DMS 273 (cell line): Measurements from ENCODE around the gene LAMA3.

ENCODE experiments used
- DNase-seq: peaks from one replicate; lab custom pipeline; 2025; ENCODE audit not compliant: unreplicated experiment; lab: John Stamatoyannopoulos, UW

Gene LAMA3

GRCh38 chr18:23964282-23965238 lies 275.3 kb downstream of the LAMA3 start:
- peak; percentile 61 for DNase-seq

- peak; percentile 28 for DNase-seq
Measured at GRCh38 chr18:23966909-23967308, 277.7 kb downstream of the LAMA3 start.

GRCh38 chr18:23967321-23968089 lies 278.3 kb downstream of the LAMA3 start:
- DNase-seq, result no peak

GRCh38 chr18:23968638-23969604 lies 279.7 kb downstream of the LAMA3 start:
- no peak for DNase-seq

- no peak for DNase-seq
Measured at GRCh38 chr18:23969664-23970063, 280.4 kb downstream of the LAMA3 start.

- peak; percentile 21 for DNase-seq
Measured at GRCh38 chr18:23970161-23971096, 281.2 kb downstream of the LAMA3 start.

- DNase-seq, result no peak
Measured at GRCh38 chr18:23971097-23971440, 281.8 kb downstream of the LAMA3 start.

GRCh38 chr18:23971666-23972230 lies 282.5 kb downstream of the LAMA3 start:
- no peak for DNase-seq

- DNase-seq, result no peak
Measured at GRCh38 chr18:23972453-23972852, 283.2 kb downstream of the LAMA3 start.

GRCh38 chr18:23977103-23977502 lies 287.9 kb downstream of the LAMA3 start:
- no peak for DNase-seq

GRCh38 chr18:23977719-23978483 lies 288.6 kb downstream of the LAMA3 start:
- DNase-seq, result no peak

GRCh38 chr18:23981369-23981980 lies 292.2 kb downstream of the LAMA3 start:
- peak; percentile 51 for DNase-seq

- no peak for DNase-seq
Measured at GRCh38 chr18:23982155-23983079, 293.2 kb downstream of the LAMA3 start.

- DNase-seq, result no peak
Measured at GRCh38 chr18:23983112-23983511, 293.9 kb downstream of the LAMA3 start.

- DNase-seq, result no peak
Measured at GRCh38 chr18:23986600-23987359, 297.5 kb downstream of the LAMA3 start.
